ENCODE measurements around the gene GDF15. TPM values are rescaled to one million over a fixed set of nuclear protein-coding genes. Genes with fewer than 3 reads are reported as not detected.

GDF15 gene
- total RNA-seq, 1 experiment from 2014 or later = 425 TPM

GRCh38 chr19:18429717-18430416, 43.9 kb downstream of the GDF15 start:
- no peak overlapping the region for H3K4me2 ChIP-seq (ENCODE audit: low read length)

More at GRCh38 chr19:18429717-18430416, 43.9 kb downstream of the GDF15 start:
- Histone ChIP-seq H3K4me1 (ENCODE audit: control insufficient read depth in 1 of 2, insufficient read depth in 2 of 2, low read length in 2 of 2) (peaks cover 7 to 18% of the 10 kb centered on the region in 2 experiments; a peak in 3 of 4 replicates), H3K4me3 (replicated peaks in 1 of 2; ENCODE audit: low read depth in 1 of 2, low read length in 2 of 2) (no peak overlapping the region), H3K79me2 (ENCODE audit: insufficient read depth, low read length) (peaks cover 24% of the 10 kb centered on the region), H3K9me3 (ENCODE audit: control insufficient read depth in 1 of 2, insufficient read depth in 1 of 2, low read depth in 1 of 2, low read length in 2 of 2) (no peaks in the 10 kb centered on the region), H3K27ac (ENCODE audit: low read depth, low read length) (no peak overlapping the region), H3K27me3 (ENCODE audit: insufficient read depth, low read length) (no peaks in the 10 kb centered on the region), H3K9ac (ENCODE audit: low read length) (no peak overlapping the region), H4K20me1 (ENCODE audit: insufficient read depth) (no peaks in the 10 kb centered on the region), H3K36me3 (ENCODE audit: control insufficient read depth in 1 of 2, insufficient read depth in 2 of 2, low read length in 2 of 2) (peaks cover 0 to 5% of the 10 kb centered on the region in 2 experiments; a peak in 3 of 4 replicates), H2AFZ (ENCODE audit: low read depth, low read length, poor library complexity, severe bottlenecking) (no peak overlapping the region), H3K9me2 (ENCODE audit: insufficient read depth) (no peaks in the 10 kb centered on the region)
- intact Hi-C loops (cut with micrococcal nuclease) = no loop called here
- TF ChIP-seq ATF3 (IDR thresholded peaks at IDR 0.05) (no peak), POLR2A (IDR thresholded peaks at IDR 0.05; ENCODE audit: borderline replicate concordance, extremely low read depth, insufficient read depth, insufficient read length) (no peak), JUND (IDR thresholded peaks at IDR 0.05) (no peak), CEBPB (IDR thresholded peaks at IDR 0.05; ENCODE audit: low read depth) (no peak), FOSL1 (IDR thresholded peaks at IDR 0.05; ENCODE audit: low read depth) (no peak), ELF1 (IDR thresholded peaks at IDR 0.05; ENCODE audit: borderline replicate concordance, low read depth) (no peak), RAD21 (IDR thresholded peaks at IDR 0.05; ENCODE audit: low read depth) (no peak), EZH2 (IDR thresholded peaks at IDR 0.05) (no peak), SRF (IDR thresholded peaks at IDR 0.05; ENCODE audit: low read depth) (no peak), SP1 (IDR thresholded peaks at IDR 0.05; ENCODE audit: low read depth) (no peak), POLR2AphosphoS5 (IDR thresholded peaks at IDR 0.05; ENCODE audit: low read depth, low read length) (no peak), ZFX (IDR thresholded peaks at IDR 0.05) (no peak), EZH2phosphoT487 (IDR thresholded peaks at IDR 0.05; ENCODE audit: borderline replicate concordance) (no peak), YY1 (IDR thresholded peaks at IDR 0.05; ENCODE audit: extremely low read depth, insufficient replicate concordance, low read depth, low read length) (no peak), ZNF274 (IDR thresholded peaks at IDR 0.05; ENCODE audit: low read depth, low read length) (no peak), TCF7L2 (IDR thresholded peaks at IDR 0.05; ENCODE audit: borderline replicate concordance, extremely low read depth, insufficient read depth, insufficient read length) (no peak)
- TF ChIP-seq, protein P1, sequence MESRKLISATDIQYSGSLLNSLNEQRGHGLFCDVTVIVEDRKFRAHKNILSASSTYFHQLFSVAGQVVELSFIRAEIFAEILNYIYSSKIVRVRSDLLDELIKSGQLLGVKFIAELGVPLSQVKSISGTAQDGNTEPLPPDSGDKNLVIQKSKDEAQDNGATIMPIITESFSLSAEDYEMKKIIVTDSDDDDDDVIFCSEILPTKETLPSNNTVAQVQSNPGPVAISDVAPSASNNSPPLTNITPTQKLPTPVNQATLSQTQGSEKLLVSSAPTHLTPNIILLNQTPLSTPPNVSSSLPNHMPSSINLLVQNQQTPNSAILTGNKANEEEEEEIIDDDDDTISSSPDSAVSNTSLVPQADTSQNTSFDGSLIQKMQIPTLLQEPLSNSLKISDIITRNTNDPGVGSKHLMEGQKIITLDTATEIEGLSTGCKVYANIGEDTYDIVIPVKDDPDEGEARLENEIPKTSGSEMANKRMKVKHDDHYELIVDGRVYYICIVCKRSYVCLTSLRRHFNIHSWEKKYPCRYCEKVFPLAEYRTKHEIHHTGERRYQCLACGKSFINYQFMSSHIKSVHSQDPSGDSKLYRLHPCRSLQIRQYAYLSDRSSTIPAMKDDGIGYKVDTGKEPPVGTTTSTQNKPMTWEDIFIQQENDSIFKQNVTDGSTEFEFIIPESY (IDR thresholded peaks at IDR 0.05; ENCODE audit: extremely low read depth, insufficient replicate concordance, low read length) = no peak
- TF ChIP-seq, protein P2, sequence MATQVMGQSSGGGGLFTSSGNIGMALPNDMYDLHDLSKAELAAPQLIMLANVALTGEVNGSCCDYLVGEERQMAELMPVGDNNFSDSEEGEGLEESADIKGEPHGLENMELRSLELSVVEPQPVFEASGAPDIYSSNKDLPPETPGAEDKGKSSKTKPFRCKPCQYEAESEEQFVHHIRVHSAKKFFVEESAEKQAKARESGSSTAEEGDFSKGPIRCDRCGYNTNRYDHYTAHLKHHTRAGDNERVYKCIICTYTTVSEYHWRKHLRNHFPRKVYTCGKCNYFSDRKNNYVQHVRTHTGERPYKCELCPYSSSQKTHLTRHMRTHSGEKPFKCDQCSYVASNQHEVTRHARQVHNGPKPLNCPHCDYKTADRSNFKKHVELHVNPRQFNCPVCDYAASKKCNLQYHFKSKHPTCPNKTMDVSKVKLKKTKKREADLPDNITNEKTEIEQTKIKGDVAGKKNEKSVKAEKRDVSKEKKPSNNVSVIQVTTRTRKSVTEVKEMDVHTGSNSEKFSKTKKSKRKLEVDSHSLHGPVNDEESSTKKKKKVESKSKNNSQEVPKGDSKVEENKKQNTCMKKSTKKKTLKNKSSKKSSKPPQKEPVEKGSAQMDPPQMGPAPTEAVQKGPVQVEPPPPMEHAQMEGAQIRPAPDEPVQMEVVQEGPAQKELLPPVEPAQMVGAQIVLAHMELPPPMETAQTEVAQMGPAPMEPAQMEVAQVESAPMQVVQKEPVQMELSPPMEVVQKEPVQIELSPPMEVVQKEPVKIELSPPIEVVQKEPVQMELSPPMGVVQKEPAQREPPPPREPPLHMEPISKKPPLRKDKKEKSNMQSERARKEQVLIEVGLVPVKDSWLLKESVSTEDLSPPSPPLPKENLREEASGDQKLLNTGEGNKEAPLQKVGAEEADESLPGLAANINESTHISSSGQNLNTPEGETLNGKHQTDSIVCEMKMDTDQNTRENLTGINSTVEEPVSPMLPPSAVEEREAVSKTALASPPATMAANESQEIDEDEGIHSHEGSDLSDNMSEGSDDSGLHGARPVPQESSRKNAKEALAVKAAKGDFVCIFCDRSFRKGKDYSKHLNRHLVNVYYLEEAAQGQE (IDR thresholded peaks at IDR 0.05; ENCODE audit: low read depth) = no peak
- ATAC-seq (no peak), DNase-seq (ENCODE audit: low read depth, low spot score) (no peak)
- no TSS peak for BruUV-seq (replicated peaks)
- ChIA-PET POLR2A (no interaction called here), RAD21 (ENCODE audit: low non-redundant PET in 1 of 2, low total read pairs in 2 of 2, uncharacterized antibody in 2 of 2, unreplicated experiment in 2 of 2) (no interaction called here), CTCF (no interaction called here)

Measured in HCT116 (cell line).